Upper lobe of right lung (tissue), 1 donor: ENCODE results near the gene ERC1. TPM values are rescaled to one million over a fixed set of nuclear protein-coding genes. Genes with fewer than 3 reads are reported as not detected.

Source experiments
- ATAC-seq: fragments of 200-7000 bp; cut with Tn5 transposase; one replicate; pipeline ENCODE4 v1.9.1; 2020; ENCODE audit warnings: mild to moderate bottlenecking, moderate library complexity
- DNase-seq: peaks from one replicate; pipeline ENCODE4 v3.0.0-alpha.2; 2020
- H3K27ac ChIP-seq: fragments of 200-600 bp; one replicate; pipeline ENCODE4 v1.8.0; 2022
- H3K27me3 ChIP-seq: fragments of 200-600 bp; one replicate; pipeline ENCODE4 v1.8.0; 2022; ENCODE audit warnings: mild to moderate bottlenecking
- H3K36me3 ChIP-seq: fragments of 200-600 bp; one replicate; pipeline ENCODE4 v1.8.0; 2022
- H3K4me1 ChIP-seq: fragments of 200-600 bp; one replicate; pipeline ENCODE4 v1.8.0; 2022
- H3K4me3 ChIP-seq: fragments of 200-600 bp; one replicate; pipeline ENCODE4 v1.8.0; 2022; ENCODE audit warnings: mild to moderate bottlenecking
- H3K9me3 ChIP-seq: fragments of 200-600 bp; one replicate; pipeline ENCODE4 v1.8.0; 2022
- CTCF ChIP-seq: fragments of 200-600 bp; IDR thresholded peaks from one replicate; pipeline ENCODE4 v1.8.0; 2022; ENCODE audit warnings: antibody characterized with exemption
- intact Hi-C: fragments of 100-400 bp; cut with DNase I; formaldehyde crosslinking; loops from one replicate; pipeline ENCODE4 v1.11.0; 2022
- total RNA-seq: library from RNA; stranded (reverse); fragmentation: NEBNext Ultra II Directional; extraction: Animal tissue kit (Norgen Biotek cat#: 25700); gene quantifications from one replicate; pipeline ENCODE4 v1.2.1, GENCODE V29; 2021
- donor health status: DM: no; HTN: yes; CAD: no; lungs with severe emphysema.

Gene ERC1
- total RNA-seq, 1 donor from 2014 or later: 54.3 TPM

DNA sequence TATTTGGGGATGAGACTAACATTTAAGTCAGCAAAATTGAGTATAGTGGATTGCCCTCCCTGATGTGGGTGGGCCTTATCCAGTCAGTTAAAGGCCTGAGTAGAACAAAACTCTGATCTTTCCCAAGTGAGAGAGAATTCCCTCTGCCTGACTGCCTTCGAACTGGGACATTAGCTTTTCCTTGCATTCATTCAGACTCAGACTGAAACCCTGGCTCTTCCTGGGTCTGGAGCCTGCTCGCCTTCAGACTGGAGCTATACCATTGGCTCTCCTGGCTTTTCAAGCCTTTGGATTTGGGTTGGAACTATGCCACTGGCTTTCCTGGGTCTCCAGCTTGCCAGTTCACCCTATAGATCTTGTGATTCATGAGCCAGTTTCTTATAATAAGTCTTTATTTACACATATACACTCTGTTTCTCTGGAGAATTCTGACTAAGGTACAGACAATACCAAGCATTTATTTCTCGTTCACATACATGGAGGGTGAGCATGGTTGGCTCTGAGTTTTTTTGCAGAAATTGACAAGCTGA is 296.5 kb downstream of the ERC1 start:
- no peak for TF ChIP-seq CTCF
- ATAC-seq (no peak), DNase-seq (no peak)
- H3K27me3 ChIP-seq: no peaks in the 10 kb centered on the region
- H3K4me3 ChIP-seq: no peak overlapping the region
- no peaks in the 10 kb centered on the region for H3K9me3 ChIP-seq
- H3K4me1 ChIP-seq: peaks cover 14% of the 10 kb centered on the region
- H3K36me3 ChIP-seq: no peaks in the 10 kb centered on the region
- H3K27ac ChIP-seq: no peak overlapping the region
- intact Hi-C loops: no loop called here

GRCh38 chr12:1288333-1288732 is 297.3 kb downstream of the ERC1 start:
- ATAC-seq (no peak), DNase-seq (no peak)
- TF ChIP-seq CTCF: no peak
- Histone ChIP-seq H3K4me1 (peaks cover 13% of the 10 kb centered on the region), H3K36me3 (no peaks in the 10 kb centered on the region), H3K9me3 (no peaks in the 10 kb centered on the region), H3K27ac (no peak overlapping the region), H3K27me3 (no peaks in the 10 kb centered on the region), H3K4me3 (no peak overlapping the region)
- intact Hi-C loops: no loop called here

DNA sequence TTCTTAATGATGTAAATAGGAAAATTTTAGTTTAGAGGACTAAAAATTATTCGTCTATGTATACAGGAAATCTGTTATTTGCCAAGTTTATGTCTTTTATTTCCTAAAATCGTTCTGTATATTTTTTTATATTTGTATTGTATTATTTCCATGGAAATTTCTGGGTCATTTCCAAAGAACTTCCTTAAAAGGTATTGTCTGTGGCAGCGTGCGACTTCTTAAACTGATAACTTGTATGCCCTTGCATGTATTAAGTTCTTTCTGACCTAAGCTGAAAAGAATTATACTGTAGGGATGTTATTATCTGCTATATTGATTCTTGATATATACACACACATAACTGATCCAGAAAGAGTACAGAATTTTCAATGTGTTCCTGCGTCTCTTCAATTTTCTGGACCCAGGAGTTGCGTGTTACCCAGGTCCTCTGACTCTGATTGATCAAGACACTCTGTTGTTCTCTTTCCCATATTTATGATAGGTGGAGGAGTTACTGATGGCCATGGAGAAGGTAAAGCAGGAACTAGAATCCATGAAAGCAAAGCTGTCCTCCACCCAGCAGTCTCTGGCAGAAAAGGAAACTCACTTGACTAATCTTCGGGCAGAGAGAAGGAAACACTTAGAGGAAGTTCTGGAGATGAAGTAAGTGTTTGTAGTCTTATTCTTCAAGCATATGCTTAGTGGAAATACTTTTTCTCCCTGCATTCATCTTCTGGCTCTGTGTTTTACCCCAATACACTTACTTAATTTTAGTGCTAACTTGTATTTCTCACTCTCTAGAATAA is 298.5 kb downstream of the ERC1 start:
- Histone ChIP-seq H3K27me3 (no peaks in the 10 kb centered on the region), H3K36me3 (no peaks in the 10 kb centered on the region), H3K27ac (peak overlapping the region; percentile 67), H3K4me3 (no peak overlapping the region), H3K4me1 (peaks cover 12% of the 10 kb centered on the region), H3K9me3 (no peaks in the 10 kb centered on the region)
- TF ChIP-seq CTCF: no peak
- DNase-seq (no peak), ATAC-seq (peak; percentile 86)
- intact Hi-C loops: no loop called here

DNA sequence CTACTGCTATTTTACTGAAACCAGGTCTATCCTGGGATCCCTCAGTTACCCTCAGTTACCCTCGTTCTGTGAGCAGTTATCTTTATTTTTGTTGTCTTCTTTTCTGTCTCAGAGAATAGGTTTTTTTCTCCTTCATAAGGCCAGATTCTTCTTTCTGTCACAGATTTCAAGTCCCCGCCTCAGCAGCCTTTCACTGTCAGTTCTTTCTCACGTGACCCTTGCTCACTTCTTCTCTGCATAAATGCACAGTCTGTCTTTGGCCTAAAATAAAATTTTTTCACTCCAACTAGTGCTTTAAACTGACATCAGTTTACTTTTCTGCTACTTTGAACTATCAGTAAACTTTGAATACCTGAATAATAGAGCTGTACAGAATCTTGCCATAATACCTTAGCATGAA is 299.7 kb downstream of the ERC1 start:
- no peak for TF ChIP-seq CTCF
- Histone ChIP-seq H3K4me3 (no peak overlapping the region), H3K27me3 (no peaks in the 10 kb centered on the region), H3K27ac (no peak overlapping the region), H3K36me3 (no peaks in the 10 kb centered on the region), H3K9me3 (no peaks in the 10 kb centered on the region), H3K4me1 (peaks cover 12% of the 10 kb centered on the region)
- ATAC-seq (no peak), DNase-seq (no peak)
- intact Hi-C loops: no loop called here

DNA sequence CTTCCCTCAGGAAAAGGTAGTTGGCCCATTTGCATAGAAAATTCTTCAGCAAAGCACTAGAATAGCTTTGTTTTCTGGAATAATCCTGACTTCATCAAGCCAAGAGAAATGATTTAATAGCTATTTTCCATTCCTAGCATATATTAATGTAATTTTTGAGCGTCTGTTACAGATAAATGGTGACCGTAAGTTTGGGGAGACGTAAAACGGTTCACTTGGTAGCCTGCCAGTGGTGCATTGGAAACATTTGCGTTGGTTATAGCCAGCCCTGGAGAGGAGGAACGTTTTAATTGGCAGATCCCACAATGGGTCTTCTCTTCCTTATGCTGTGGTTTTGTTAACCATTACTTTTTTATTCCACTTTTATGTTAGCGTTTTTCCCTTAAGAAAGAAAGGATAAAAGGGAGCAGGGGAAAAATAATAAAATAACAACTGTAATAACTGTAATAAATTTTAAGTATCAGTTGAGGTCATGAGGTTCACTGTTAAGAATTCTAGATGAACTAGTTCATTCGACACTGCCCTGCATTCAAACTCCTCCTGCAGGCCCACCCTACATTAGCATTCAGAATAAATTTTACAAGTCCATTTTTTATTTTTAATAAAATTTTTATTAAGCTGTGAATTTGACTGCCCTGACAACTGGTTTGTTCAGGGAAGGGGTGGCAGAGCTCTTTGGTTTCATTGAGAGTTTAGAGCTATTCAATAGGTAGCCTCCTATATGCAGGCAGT is 300.7 kb downstream of the ERC1 start:
- DNase-seq (no peak), ATAC-seq (no peak)
- Histone ChIP-seq H3K9me3 (no peaks in the 10 kb centered on the region), H3K27ac (no peak overlapping the region), H3K27me3 (no peaks in the 10 kb centered on the region), H3K4me3 (no peak overlapping the region), H3K36me3 (no peaks in the 10 kb centered on the region), H3K4me1 (peaks cover 12% of the 10 kb centered on the region)
- TF ChIP-seq CTCF: no peak
- intact Hi-C loops: no loop called here
